Measurements from ENCODE around the gene CASQ1. TPM values are rescaled to one million over a fixed set of nuclear protein-coding genes. Genes with fewer than 3 reads are reported as not detected.

The CASQ1 gene
- polyA plus RNA-seq, 1 donor: 1.9 TPM

GRCh38 chr1:160200786-160201185, 10.4 kb downstream of the CASQ1 start:
- H3K4me1 ChIP-seq (ENCODE audit: control insufficient read depth, insufficient read depth, low read length): peaks cover 4% of the 10 kb centered on the region
- H3K27ac ChIP-seq (ENCODE audit: low read length): no peak overlapping the region
- no peaks in the 10 kb centered on the region for H3K27me3 ChIP-seq (ENCODE audit: control insufficient read depth, insufficient read depth, low read length)
- no peak for DNase-seq
- H3K4me3 ChIP-seq (ENCODE audit: low read length): no peak overlapping the region
- no CpG with 5 or more reads among the region's 4 CpGs for WGBS (ENCODE audit: insufficient coverage, low lambda C conversion rate)
- no peaks in the 10 kb centered on the region for H3K36me3 ChIP-seq (ENCODE audit: control insufficient read depth, insufficient read depth, low read length)
- H3K9me3 ChIP-seq (ENCODE audit: control insufficient read depth, low read depth, low read length): no peaks in the 10 kb centered on the region

DNA sequence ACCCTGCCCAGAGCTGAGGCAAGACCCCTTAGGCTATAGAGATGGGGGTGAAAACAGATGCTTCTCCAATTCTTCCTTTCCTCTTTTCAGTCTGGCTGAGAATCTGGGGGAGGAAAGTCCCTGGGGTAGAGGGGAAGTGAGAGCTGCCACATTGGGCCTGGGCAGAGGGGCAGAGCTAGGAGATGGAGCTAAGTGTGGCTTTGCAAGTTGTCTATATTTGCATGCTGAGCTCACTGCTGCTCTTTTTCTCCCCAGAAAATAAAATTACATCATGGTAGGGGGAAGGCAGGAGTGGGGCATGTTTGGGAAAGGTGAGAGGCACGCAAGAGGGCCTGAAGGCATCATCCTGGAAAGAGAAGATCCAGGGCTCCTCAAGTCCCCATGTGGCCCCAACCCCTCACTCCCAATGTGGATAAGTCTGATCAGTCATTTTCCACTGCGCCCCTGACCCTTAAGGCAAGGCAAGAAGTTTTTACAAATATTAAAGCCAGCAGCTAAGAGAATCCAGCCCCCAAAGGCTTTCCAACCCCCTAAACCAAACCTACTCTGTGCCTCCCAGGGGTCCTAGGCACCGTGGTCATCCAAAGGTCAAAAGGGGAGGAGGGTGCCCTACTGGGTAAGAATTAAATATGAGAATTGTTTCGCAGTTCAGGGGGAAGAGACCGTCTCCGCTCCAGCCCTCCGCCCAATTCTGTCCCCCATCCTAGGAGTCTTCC, 14.3 kb downstream of the CASQ1 start:
- Histone ChIP-seq H3K4me1 (ENCODE audit: control insufficient read depth, insufficient read depth, low read length) (peaks cover 13% of the 10 kb centered on the region), H3K4me3 (ENCODE audit: low read length) (no peak overlapping the region), H3K36me3 (ENCODE audit: control insufficient read depth, insufficient read depth, low read length) (peaks cover 22% of the 10 kb centered on the region), H3K27me3 (ENCODE audit: control insufficient read depth, insufficient read depth, low read length) (no peaks in the 10 kb centered on the region), H3K9me3 (ENCODE audit: control insufficient read depth, low read depth, low read length) (no peaks in the 10 kb centered on the region), H3K27ac (ENCODE audit: low read length) (no peak overlapping the region)
- no CpG with 5 or more reads among the region's 7 CpGs for WGBS (ENCODE audit: insufficient coverage, low lambda C conversion rate)
- no peak for DNase-seq

DNA sequence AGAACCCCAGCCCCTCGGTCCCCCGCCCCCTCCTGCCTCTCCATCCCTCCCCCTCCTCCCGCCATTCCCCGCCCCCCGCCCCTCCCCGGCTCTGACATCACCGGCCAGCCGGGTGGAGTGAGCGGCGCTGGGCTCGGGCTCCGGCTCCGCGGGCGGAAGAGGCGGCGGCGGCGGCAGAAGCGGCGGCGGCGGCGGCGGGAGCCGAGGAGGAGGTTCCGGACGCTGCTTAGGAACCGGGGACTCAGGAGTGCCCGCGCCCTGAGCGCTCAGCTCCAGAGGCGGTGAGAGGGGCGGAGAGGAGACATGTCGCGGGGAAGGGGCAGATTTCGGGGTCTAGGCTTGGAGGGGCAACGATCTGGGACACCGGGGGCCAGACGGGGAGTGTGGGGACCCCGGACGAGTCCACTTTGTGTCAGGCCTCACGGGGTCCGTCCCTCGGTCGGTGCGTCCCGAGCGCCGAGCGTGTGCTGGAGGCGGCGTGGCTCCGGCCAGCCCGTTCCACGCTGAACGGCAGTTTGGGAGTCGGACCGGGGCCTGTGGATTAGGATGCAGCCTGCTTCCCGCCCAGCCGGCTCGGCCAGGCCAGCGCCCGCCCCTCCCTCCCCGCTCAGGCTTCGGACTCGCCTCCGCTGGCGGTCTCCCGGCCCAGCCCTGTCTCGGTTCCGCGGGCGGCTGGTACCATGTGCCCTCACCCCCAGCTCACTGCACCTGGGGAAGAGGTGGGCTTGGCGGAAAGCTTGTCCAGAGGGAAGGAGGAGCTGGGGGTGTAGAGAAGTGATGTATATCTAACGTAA, 15.1 kb downstream of the CASQ1 start, which contains the start of gene PEA15:
TSS of gene PEA15 (plus strand) at position 143 of the 794 bp plus-strand sequence. CDS start 6,161 bp downstream, outside the sequence.
- WGBS (ENCODE audit: insufficient coverage, low lambda C conversion rate): no CpG with 5 or more reads among the region's 76 CpGs
- H3K4me1 ChIP-seq (ENCODE audit: control insufficient read depth, insufficient read depth, low read length): peaks cover 13% of the 10 kb centered on the region
- no peaks in the 10 kb centered on the region for H3K27me3 ChIP-seq (ENCODE audit: control insufficient read depth, insufficient read depth, low read length)
- no peaks in the 10 kb centered on the region for H3K9me3 ChIP-seq (ENCODE audit: control insufficient read depth, low read depth, low read length)
- H3K27ac ChIP-seq (ENCODE audit: low read length): peak within 1 kb of the TSS; percentile 75
- peaks cover 29% of the 10 kb centered on the region for H3K36me3 ChIP-seq (ENCODE audit: control insufficient read depth, insufficient read depth, low read length)
- peak in 1 of 2 donors; percentile 74 for DNase-seq
- peak within 1 kb of the TSS; percentile 98 for H3K4me3 ChIP-seq (ENCODE audit: low read length)

GRCh38 chr1:160206036-160206389, 15.6 kb downstream of the CASQ1 start:
- DNase-seq: peak in 1 of 2 donors; percentile 54
- peak overlapping the region; percentile 98 for H3K4me3 ChIP-seq (ENCODE audit: low read length)
- H3K9me3 ChIP-seq (ENCODE audit: control insufficient read depth, low read depth, low read length): no peaks in the 10 kb centered on the region
- H3K27ac ChIP-seq (ENCODE audit: low read length): peak overlapping the region; percentile 75
- peaks cover 13% of the 10 kb centered on the region for H3K4me1 ChIP-seq (ENCODE audit: control insufficient read depth, insufficient read depth, low read length)
- H3K36me3 ChIP-seq (ENCODE audit: control insufficient read depth, insufficient read depth, low read length): peaks cover 34% of the 10 kb centered on the region
- no CpG with 5 or more reads among the region's 9 CpGs for WGBS (ENCODE audit: insufficient coverage, low lambda C conversion rate)
- no peaks in the 10 kb centered on the region for H3K27me3 ChIP-seq (ENCODE audit: control insufficient read depth, insufficient read depth, low read length)

DNA sequence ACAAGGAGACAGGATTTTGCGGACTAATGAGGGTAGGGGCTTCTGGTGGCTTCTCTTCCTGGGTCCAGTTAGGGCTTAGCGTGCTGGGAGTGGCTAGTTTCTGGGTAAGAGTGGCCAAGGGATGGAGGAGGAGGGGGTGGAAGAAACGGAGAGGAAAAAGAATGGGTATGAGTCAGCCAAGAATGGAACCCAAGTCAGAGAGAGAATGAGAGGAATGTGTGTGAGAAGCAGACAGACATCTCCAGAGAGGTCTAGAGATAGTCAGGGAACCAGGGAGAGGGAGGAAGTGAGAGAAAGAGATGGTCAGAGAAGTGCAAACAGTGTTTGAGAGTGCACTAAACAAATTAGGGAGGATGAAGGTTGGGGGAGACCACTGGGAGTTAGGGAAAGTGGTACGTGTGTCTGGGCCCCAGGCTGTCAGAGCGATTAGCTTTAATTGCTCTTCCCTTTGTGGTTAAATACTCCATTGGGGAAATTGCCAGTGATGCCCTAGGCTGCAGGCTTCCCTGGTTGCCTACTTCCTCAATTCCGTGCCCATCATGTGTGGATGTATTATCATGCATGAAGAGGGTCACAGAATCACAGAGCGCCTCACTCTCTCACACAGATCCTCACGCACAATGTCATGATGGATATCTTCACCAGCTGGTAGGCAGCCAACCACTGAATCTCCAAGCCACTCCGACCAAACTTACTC, 16.2 kb downstream of the CASQ1 start:
- H3K4me1 ChIP-seq (ENCODE audit: control insufficient read depth, insufficient read depth, low read length): peaks cover 13% of the 10 kb centered on the region
- no peak for DNase-seq
- peak overlapping the region; percentile 75 for H3K27ac ChIP-seq (ENCODE audit: low read length)
- WGBS (ENCODE audit: insufficient coverage, low lambda C conversion rate): 51% methylated on average over 2 of the region's 9 CpGs
- H3K27me3 ChIP-seq (ENCODE audit: control insufficient read depth, insufficient read depth, low read length): no peaks in the 10 kb centered on the region
- peak overlapping the region; percentile 98 for H3K4me3 ChIP-seq (ENCODE audit: low read length)
- peaks cover 39% of the 10 kb centered on the region for H3K36me3 ChIP-seq (ENCODE audit: control insufficient read depth, insufficient read depth, low read length)
- H3K9me3 ChIP-seq (ENCODE audit: control insufficient read depth, low read depth, low read length): no peaks in the 10 kb centered on the region

DNA sequence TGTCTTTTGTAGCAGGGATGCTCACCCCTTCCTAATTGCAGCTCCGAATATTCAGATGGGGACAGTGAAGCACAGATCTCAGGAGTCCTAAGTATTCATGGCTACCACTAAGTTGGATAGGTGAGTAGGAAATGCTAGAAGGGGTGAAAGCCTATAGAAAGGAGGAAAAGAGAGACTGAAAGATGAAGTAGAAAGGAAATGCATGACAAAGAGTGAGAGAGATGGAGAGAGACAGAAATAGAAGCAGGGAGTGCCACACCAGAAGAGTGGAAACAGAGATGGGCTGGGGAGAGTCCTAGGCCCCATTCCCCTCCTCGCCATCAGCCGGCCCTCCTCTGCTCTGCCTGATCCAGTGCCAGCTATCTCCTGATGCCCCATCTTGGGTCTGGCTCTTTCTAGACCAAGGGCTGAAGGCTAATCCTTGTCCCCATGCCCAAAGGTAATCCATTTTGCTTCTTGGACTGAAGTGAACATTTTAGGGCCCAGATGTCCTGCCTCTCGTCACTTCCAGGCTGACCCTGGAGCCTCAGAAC, 16.8 kb downstream of the CASQ1 start:
- Histone ChIP-seq H3K4me3 (ENCODE audit: low read length) (no peak overlapping the region), H3K36me3 (ENCODE audit: control insufficient read depth, insufficient read depth, low read length) (peaks cover 42% of the 10 kb centered on the region), H3K27me3 (ENCODE audit: control insufficient read depth, insufficient read depth, low read length) (no peaks in the 10 kb centered on the region), H3K9me3 (ENCODE audit: control insufficient read depth, low read depth, low read length) (no peaks in the 10 kb centered on the region), H3K4me1 (ENCODE audit: control insufficient read depth, insufficient read depth, low read length) (peaks cover 13% of the 10 kb centered on the region), H3K27ac (ENCODE audit: low read length) (no peak overlapping the region)
- WGBS (ENCODE audit: insufficient coverage, low lambda C conversion rate): no CpG with 5 or more reads among the region's 4 CpGs
- DNase-seq: no peak

GRCh38 chr1:160207771-160208556, 17.6 kb downstream of the CASQ1 start:
- DNase-seq: no peak
- no peak overlapping the region for H3K27ac ChIP-seq (ENCODE audit: low read length)
- H3K4me1 ChIP-seq (ENCODE audit: control insufficient read depth, insufficient read depth, low read length): peaks cover 13% of the 10 kb centered on the region
- WGBS (ENCODE audit: insufficient coverage, low lambda C conversion rate): no CpG with 5 or more reads among the region's 9 CpGs
- H3K4me3 ChIP-seq (ENCODE audit: low read length): no peak overlapping the region
- H3K9me3 ChIP-seq (ENCODE audit: control insufficient read depth, low read depth, low read length): no peaks in the 10 kb centered on the region
- no peaks in the 10 kb centered on the region for H3K27me3 ChIP-seq (ENCODE audit: control insufficient read depth, insufficient read depth, low read length)
- peaks cover 50% of the 10 kb centered on the region for H3K36me3 ChIP-seq (ENCODE audit: control insufficient read depth, insufficient read depth, low read length)

DNA sequence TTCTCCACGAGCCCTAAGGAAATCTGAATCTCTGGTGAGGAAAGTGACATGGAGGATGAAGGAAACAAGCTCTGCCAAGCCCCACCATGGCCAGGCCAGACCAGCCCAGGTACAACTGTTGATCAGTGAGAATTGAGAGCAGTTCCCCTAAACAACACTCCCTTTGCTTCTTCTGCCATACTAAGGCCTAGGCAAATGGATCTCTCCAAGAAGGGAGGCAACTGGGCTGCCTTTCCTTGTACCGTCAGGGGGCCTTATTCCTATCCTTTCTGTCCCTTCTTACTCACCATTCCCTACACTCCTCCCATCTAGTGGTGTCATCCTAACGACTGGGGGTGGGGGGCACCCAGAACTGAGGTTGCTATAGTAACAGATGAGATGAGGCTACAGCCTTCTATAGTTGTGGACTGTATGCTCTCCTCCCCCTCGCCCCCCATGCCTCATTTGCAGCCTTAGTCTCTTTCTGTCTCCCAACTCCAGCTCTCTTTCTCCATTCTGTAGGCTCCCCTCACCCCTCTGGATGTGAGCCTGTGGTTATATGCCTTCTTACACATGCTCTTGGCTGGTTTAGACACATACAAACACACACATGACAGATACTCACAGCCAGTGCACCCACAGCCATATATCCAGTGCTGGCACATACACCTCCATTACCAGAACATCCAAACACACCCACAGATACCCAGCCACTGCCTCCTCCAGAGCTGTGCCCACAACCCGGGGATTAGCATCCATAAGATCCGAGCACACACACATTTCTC, 18.4 kb downstream of the CASQ1 start:
- no peaks in the 10 kb centered on the region for H3K9me3 ChIP-seq (ENCODE audit: control insufficient read depth, low read depth, low read length)
- DNase-seq: no peak
- H3K27me3 ChIP-seq (ENCODE audit: control insufficient read depth, insufficient read depth, low read length): no peaks in the 10 kb centered on the region
- H3K4me1 ChIP-seq (ENCODE audit: control insufficient read depth, insufficient read depth, low read length): peaks cover 13% of the 10 kb centered on the region
- no CpG with 5 or more reads among the region's 6 CpGs for WGBS (ENCODE audit: insufficient coverage, low lambda C conversion rate)
- H3K36me3 ChIP-seq (ENCODE audit: control insufficient read depth, insufficient read depth, low read length): peaks cover 58% of the 10 kb centered on the region
- H3K27ac ChIP-seq (ENCODE audit: low read length): no peak overlapping the region
- no peak overlapping the region for H3K4me3 ChIP-seq (ENCODE audit: low read length)

DNA sequence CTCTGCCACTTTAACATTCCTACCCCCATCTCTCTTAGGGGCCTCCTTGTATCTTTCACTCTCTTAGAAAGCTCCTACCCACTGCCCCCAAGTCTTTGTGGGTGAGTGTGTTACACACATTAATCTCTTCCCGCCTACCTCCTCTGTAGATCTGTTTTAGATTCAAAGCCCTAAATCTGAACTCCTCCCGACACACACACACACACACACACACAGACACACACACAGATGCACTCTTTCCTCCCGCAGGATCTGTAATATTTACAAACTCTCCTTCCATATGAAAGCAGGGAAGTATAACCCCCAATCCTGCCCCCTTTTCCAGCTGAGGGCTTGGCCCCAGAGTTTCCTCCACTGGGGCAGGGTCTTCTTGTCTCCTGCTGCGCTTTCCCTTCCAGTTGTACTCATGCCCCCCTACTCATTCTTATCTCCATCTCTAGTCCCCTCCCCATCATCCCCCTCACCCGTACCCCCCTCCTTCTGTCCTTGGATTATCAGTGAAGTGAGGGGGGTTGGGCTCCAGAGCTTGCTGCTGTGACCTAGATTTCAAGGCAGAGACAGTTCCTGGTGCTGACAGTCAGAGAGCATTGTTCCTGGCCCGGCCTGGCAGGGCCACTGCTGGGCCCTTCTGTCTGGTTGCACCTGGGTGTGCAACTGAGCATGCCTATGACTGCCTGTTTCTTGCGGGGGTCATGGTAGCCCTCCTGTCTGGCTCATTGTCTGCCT, 19.1 kb downstream of the CASQ1 start:
- H3K9me3 ChIP-seq (ENCODE audit: control insufficient read depth, low read depth, low read length): no peaks in the 10 kb centered on the region
- H3K27ac ChIP-seq (ENCODE audit: low read length): no peak overlapping the region
- H3K4me3 ChIP-seq (ENCODE audit: low read length): no peak overlapping the region
- WGBS (ENCODE audit: insufficient coverage, low lambda C conversion rate): 100% methylated on average over 1 of the region's 7 CpGs
- peaks cover 65% of the 10 kb centered on the region for H3K36me3 ChIP-seq (ENCODE audit: control insufficient read depth, insufficient read depth, low read length)
- H3K27me3 ChIP-seq (ENCODE audit: control insufficient read depth, insufficient read depth, low read length): no peaks in the 10 kb centered on the region
- H3K4me1 ChIP-seq (ENCODE audit: control insufficient read depth, insufficient read depth, low read length): peaks cover 13% of the 10 kb centered on the region
- no peak for DNase-seq

Data from large intestine (tissue), 3 donors.